ENCODE data around the gene NISCH. TPM values are rescaled to one million over a fixed set of nuclear protein-coding genes. Genes with fewer than 3 reads are reported as not detected.

The NISCH gene
- total RNA-seq, 1 experiment from 2014 or later, result 62.2 TPM

GRCh38 chr3:52501046-52501445 lies 45.6 kb downstream of the NISCH start:
- Histone ChIP-seq H3K36me3 (ENCODE audit: control insufficient read depth, insufficient read depth, low read length) (no peaks in the 10 kb centered on the region), H3K27me3 (replicated peaks; ENCODE audit: control insufficient read depth, insufficient read depth, low read length) (no peaks in the 10 kb centered on the region), H3K9me3 (no peaks in the 10 kb centered on the region), H3K4me3 (ENCODE audit: low read depth, low read length) (no peak overlapping the region), H3K4me1 (no peaks in the 10 kb centered on the region)
- ChIA-PET CTCF (no interaction called here), POLR2A (no interaction called here)
- no peak overlapping the region for H3K27ac Mint-ChIP-seq (ENCODE audit: unreplicated experiment)
- no peaks in the 10 kb centered on the region for H3K36me3 Mint-ChIP-seq (ENCODE audit: insufficient read depth, unreplicated experiment)
- no TSS peak for BruUV-seq (replicated peaks)
- no peak for TF ChIP-seq CTCF (IDR thresholded peaks at IDR 0.05; ENCODE audit: insufficient read depth in 1 of 2, low read depth in 1 of 2, low read length in 1 of 2, severe bottlenecking in 1 of 2, unreplicated experiment in 1 of 2)
- H3K4me3 Mint-ChIP-seq (ENCODE audit: unreplicated experiment), result no peak overlapping the region
- intact Hi-C loops (cut with micrococcal nuclease; ENCODE audit: unreplicated experiment), result no loop called here
- H3K9me3 Mint-ChIP-seq (ENCODE audit: unreplicated experiment), result no peaks in the 10 kb centered on the region
- H3K27me3 Mint-ChIP-seq (ENCODE audit: insufficient read depth, unreplicated experiment), result no peaks in the 10 kb centered on the region
- no peak for DNase-seq
- H3K4me1 Mint-ChIP-seq (ENCODE audit: low read depth, unreplicated experiment), result no peaks in the 10 kb centered on the region

GRCh38 chr3:52502001-52502400 lies 46.6 kb downstream of the NISCH start:
- Histone ChIP-seq H3K4me3 (ENCODE audit: low read depth, low read length) (no peak overlapping the region), H3K4me1 (no peaks in the 10 kb centered on the region), H3K27me3 (replicated peaks; ENCODE audit: control insufficient read depth, insufficient read depth, low read length) (no peaks in the 10 kb centered on the region), H3K36me3 (ENCODE audit: control insufficient read depth, insufficient read depth, low read length) (no peaks in the 10 kb centered on the region), H3K9me3 (no peaks in the 10 kb centered on the region)
- ChIA-PET CTCF (no interaction called here), POLR2A (no interaction called here)
- no TSS peak for BruUV-seq (replicated peaks)
- no peak overlapping the region for H3K4me3 Mint-ChIP-seq (ENCODE audit: unreplicated experiment)
- H3K27me3 Mint-ChIP-seq (ENCODE audit: insufficient read depth, unreplicated experiment), result no peaks in the 10 kb centered on the region
- DNase-seq, result no peak
- H3K9me3 Mint-ChIP-seq (ENCODE audit: unreplicated experiment), result no peaks in the 10 kb centered on the region
- no peak overlapping the region for H3K27ac Mint-ChIP-seq (ENCODE audit: unreplicated experiment)
- TF ChIP-seq CTCF (IDR thresholded peaks at IDR 0.05; ENCODE audit: insufficient read depth in 1 of 2, low read depth in 1 of 2, low read length in 1 of 2, severe bottlenecking in 1 of 2, unreplicated experiment in 1 of 2), result no peak
- intact Hi-C loops (cut with micrococcal nuclease; ENCODE audit: unreplicated experiment), result no loop called here
- H3K36me3 Mint-ChIP-seq (ENCODE audit: insufficient read depth, unreplicated experiment), result no peaks in the 10 kb centered on the region
- peaks cover under 1% of the 10 kb centered on the region for H3K4me1 Mint-ChIP-seq (ENCODE audit: low read depth, unreplicated experiment)

- H3K36me3 ChIP-seq (ENCODE audit: control insufficient read depth, insufficient read depth, low read length), result no peaks in the 10 kb centered on the region
- no peaks in the 10 kb centered on the region for H3K27me3 Mint-ChIP-seq (ENCODE audit: insufficient read depth, unreplicated experiment)
- TF ChIP-seq CTCF (IDR thresholded peaks at IDR 0.05; ENCODE audit: insufficient read depth in 1 of 2, low read depth in 1 of 2, low read length in 1 of 2, severe bottlenecking in 1 of 2, unreplicated experiment in 1 of 2), result no peak
- CTCF ChIA-PET, result no interaction called here
- H3K9me3 ChIP-seq, result no peaks in the 10 kb centered on the region
- H3K4me3 ChIP-seq (ENCODE audit: low read depth, low read length), result no peak overlapping the region
- no peak for DNase-seq
- H3K4me3 Mint-ChIP-seq (ENCODE audit: unreplicated experiment), result no peak overlapping the region
- no peaks in the 10 kb centered on the region for H3K27me3 ChIP-seq (replicated peaks; ENCODE audit: control insufficient read depth, insufficient read depth, low read length)
- H3K27ac Mint-ChIP-seq (ENCODE audit: unreplicated experiment), result no peak overlapping the region
- intact Hi-C loops (cut with micrococcal nuclease; ENCODE audit: unreplicated experiment), result no loop called here
- H3K4me1 Mint-ChIP-seq (ENCODE audit: low read depth, unreplicated experiment), result peaks cover 6% of the 10 kb centered on the region
- no peaks in the 10 kb centered on the region for H3K9me3 Mint-ChIP-seq (ENCODE audit: unreplicated experiment)
- POLR2A ChIA-PET, result no interaction called here
- no peaks in the 10 kb centered on the region for H3K36me3 Mint-ChIP-seq (ENCODE audit: insufficient read depth, unreplicated experiment)
- no peaks in the 10 kb centered on the region for H3K4me1 ChIP-seq
- BruUV-seq (replicated peaks), result no TSS peak
Measured at GRCh38 chr3:52502808-52503350, 47.5 kb downstream of the NISCH start.
